ENCODE data around the gene RALGAPB.

Gene RALGAPB

DNA sequence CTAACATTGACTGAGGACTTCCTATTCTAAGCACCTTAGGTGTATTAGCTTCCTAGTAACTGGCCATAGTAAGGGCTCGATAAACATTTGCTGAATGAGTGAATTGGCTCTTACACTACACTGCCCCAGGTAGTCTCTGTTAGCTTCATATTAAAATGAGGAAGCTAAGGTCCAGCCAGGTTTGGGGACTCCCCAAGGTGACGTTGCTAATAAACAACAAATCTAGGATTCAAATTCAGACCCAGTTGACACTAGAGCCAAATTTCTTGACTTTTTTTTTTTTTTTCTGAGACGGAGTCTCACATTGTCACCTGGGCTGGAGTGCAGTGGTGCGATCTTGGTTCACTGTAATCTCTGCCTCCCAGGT, 145.2 kb downstream of the RALGAPB start:
- DNase-seq: no peak

- no peak for DNase-seq
These were observed 147.8 kb downstream of the RALGAPB start for GRCh38 chr20:38620441-38620840.

DNA sequence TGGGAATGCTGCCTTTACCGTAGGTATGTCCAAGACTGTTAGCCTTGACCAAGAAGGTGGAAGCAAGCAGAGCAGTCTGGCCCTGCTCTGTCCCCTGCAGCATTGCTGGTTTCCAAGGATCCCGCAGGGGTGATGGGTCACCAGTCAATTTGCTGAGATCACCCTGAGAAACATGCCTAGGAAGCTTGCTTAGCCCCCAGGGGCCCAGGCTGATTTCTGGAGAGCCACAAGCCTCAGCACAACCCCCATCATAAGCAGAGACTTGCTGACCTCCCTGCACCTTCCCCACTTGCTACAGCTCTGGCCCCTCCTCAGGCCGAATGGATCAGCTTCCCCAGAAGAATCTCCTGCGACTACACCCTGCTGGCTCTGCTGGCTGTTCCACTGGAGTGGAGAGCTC, 150.4 kb downstream of the RALGAPB start:
- no peak for DNase-seq

DNA sequence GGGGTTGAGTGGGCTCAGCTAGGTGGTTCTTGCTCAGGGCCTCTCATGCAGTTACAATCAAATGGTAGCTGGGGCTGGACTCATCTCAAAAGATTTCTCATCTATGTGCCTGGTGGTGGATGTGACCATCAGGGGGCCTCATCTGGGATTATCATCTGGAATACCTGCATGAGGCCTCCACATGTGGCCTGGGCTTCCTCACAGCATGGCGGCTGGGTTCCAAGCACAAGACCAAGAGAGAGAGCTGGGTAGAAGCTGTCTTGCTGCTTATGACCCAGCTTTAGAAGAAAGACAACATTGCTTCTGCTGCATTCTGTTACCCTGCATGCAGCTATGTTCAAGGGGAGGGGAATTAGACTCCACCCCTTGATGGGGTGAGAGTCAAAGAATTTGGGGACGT, 151.4 kb downstream of the RALGAPB start:
- DNase-seq: no peak

DNA sequence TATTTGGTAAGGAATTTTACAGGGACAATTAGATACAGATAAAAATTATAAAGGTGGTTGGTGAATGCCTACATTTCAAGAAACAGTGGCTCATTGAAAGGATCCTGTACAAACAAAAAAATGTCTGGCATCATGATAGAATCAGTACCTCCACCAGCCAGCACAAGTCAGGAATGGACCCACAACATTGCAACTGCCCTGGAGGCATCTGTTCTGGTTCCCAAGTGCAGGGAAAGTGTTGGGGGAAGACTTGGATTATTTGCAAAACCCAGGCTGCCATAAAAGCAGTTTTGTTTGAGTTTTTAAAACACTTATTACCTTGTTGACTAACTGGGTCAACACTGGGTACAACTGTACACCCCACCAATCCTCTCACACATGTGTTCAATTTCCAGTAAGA, 153.3 kb downstream of the RALGAPB start:
- DNase-seq: no peak

DNA sequence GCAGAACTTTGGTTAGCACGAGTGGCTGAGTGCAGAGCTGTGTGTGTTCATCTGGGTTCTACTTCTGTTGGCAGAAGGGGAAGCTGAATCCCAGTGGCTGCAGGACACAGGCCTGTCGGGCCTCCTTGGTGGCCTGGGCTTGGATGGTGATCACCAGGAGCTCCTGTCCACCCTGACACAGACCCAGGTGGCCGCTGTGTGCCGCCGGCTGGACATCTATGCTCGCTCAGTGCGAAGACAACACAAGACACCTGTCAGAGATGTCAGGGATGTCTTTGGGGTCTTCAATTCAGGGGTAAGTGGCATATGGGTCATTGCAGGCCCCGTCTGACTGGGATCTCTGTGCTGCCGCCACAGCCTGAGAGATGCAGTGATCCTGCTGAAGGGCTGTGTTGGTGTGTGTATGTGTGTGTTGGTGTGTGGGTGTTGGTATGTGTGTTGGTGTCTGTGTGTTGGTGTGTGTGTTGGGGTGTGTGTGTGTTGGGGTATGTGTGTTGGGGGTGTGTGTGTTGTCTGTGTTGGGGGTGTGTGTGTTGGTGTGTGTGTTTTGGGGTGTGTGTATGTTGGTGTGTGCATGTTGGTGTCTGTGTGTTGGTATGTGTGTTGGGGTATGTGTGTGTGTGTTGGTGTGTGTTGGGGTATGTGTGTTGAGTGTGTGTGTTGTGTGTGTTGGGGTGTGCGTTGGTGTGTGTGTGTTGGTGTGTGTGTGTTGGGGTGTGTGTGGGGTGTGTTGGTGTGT, 154.4 kb downstream of the RALGAPB start:
- no peak for DNase-seq
